Loucy (cell line): Measurements from ENCODE around the gene LY6G5C.
A peak's percentile ranks its signal among the peaks of the same experiment; 100 is the strongest.

Experiments
- H2AFZ ChIP-seq: fragments of 200-600 bp; sonication (generic); 2 replicates; pipeline ENCODE4 v1.6.0; 2016; ENCODE audit warnings: antibody characterized with exemption, mild to moderate bottlenecking, low read length, moderate library complexity
- H3F3A ChIP-seq: fragments of 200-600 bp; 2 replicates; pipeline ENCODE4 v1.6.0; 2016; ENCODE audit warnings: antibody characterized with exemption, low read depth, mild to moderate bottlenecking
- H3K27me3 ChIP-seq: fragments of 200-600 bp; sonication (generic); 2 replicates; pipeline ENCODE4 v1.6.1; 2014; ENCODE audit warnings: low read length, mild to moderate bottlenecking; ENCODE audit not compliant: insufficient read depth, poor library complexity, severe bottlenecking
- H3K36me3 ChIP-seq: fragments of 200-600 bp; sonication (generic); 2 replicates; pipeline ENCODE4 v1.6.1; 2016; ENCODE audit warnings: low read length; ENCODE audit not compliant: insufficient read depth
- H3K4me1 ChIP-seq: fragments of 200-600 bp; sonication (generic); 2 replicates; pipeline ENCODE4 v1.5.1; 2014; ENCODE audit warnings: low read length, mild to moderate bottlenecking; ENCODE audit not compliant: insufficient read depth, poor library complexity, severe bottlenecking
- H3K4me2 ChIP-seq: fragments of 200-600 bp; sonication (generic); 2 replicates; pipeline ENCODE4 v1.6.0; 2014; ENCODE audit warnings: antibody characterized with exemption, low read length, low read depth, mild to moderate bottlenecking; ENCODE audit not compliant: poor library complexity, severe bottlenecking
- H3K4me3 ChIP-seq: fragments of 200-600 bp; sonication (generic); 2 replicates; pipeline ENCODE4 v1.5.1; 2014; ENCODE audit warnings: low read length, mild to moderate bottlenecking, mixed read lengths; ENCODE audit not compliant: poor library complexity, severe bottlenecking
- H3K79me2 ChIP-seq: fragments of 200-600 bp; sonication (generic); 2 replicates; pipeline ENCODE4 v1.6.1; 2014; ENCODE audit warnings: low read length; ENCODE audit not compliant: insufficient read depth
- H3K9ac ChIP-seq: fragments of 200-600 bp; sonication (generic); 2 replicates; pipeline ENCODE4 v1.6.0; 2014; ENCODE audit warnings: mild to moderate bottlenecking, low read depth, low read length, moderate library complexity; ENCODE audit not compliant: poor library complexity, severe bottlenecking
- H3K9me2 ChIP-seq: fragments of 200-600 bp; sonication (generic); replicated peaks from 2 replicates; pipeline ENCODE4 v1.6.1; 2016; ENCODE audit warnings: low read depth, low read length, mixed read lengths
- H3K9me3 ChIP-seq: fragments of 200-600 bp; sonication (generic); 2 replicates; pipeline ENCODE4 v1.6.1; 2014; ENCODE audit warnings: mild to moderate bottlenecking, antibody characterized with exemption, low read length, low read depth; ENCODE audit not compliant: insufficient read depth
- H4K20me1 ChIP-seq: fragments of 200-600 bp; sonication (generic); 2 replicates; pipeline ENCODE4 v1.6.0; 2014; ENCODE audit warnings: antibody characterized with exemption, low read length, mild to moderate bottlenecking; ENCODE audit not compliant: insufficient read depth, poor library complexity, severe bottlenecking
- EZH2phosphoT487 ChIP-seq: fragments of 200-600 bp; IDR thresholded peaks from 2 replicates; pipeline ENCODE4 v1.6.1; 2018; ENCODE audit warnings: antibody characterized with exemption, mild to moderate bottlenecking, moderate library complexity, borderline replicate concordance
- TF ChIP-seq, protein P1 (sequence below): fragments of 200-600 bp; sonication (generic); conservative IDR thresholded peaks from 2 replicates; pipeline ENCODE4 v1.5.1; 2014; ENCODE audit warnings: mild to moderate bottlenecking, antibody characterized with exemption, low read length

Gene LY6G5C

GRCh38 chr6:31715022-31715958 lies 34.4 kb upstream of the LY6G5C start, which contains the start of gene LY6G6D:
Gene LY6G6D (plus strand): TSS chr6:31715348. CDS start chr6:31715356, 8 bp downstream.
- Histone ChIP-seq H3K9me2 (no peaks in the 10 kb centered on the region), H3K9me3 (no peaks in the 10 kb centered on the region), H2AFZ (peak within 1 kb of the TSS; percentile 60; the same call in 1 of the 2 replicates), H3K4me1 (peaks cover 40% of the 10 kb centered on the region), H3F3A (no peaks in the 10 kb centered on the region), H3K4me2 (no peak within 1 kb of the TSS), H3K4me3 (no peak within 1 kb of the TSS), H3K27me3 (no peaks in the 10 kb centered on the region), H3K36me3 (no peaks in the 10 kb centered on the region), H4K20me1 (no peaks in the 10 kb centered on the region), H3K79me2 (no peaks in the 10 kb centered on the region), H3K9ac (peak within 1 kb of the TSS; percentile 52)
- no peak for TF ChIP-seq EZH2phosphoT487
- TF ChIP-seq, protein P1, sequence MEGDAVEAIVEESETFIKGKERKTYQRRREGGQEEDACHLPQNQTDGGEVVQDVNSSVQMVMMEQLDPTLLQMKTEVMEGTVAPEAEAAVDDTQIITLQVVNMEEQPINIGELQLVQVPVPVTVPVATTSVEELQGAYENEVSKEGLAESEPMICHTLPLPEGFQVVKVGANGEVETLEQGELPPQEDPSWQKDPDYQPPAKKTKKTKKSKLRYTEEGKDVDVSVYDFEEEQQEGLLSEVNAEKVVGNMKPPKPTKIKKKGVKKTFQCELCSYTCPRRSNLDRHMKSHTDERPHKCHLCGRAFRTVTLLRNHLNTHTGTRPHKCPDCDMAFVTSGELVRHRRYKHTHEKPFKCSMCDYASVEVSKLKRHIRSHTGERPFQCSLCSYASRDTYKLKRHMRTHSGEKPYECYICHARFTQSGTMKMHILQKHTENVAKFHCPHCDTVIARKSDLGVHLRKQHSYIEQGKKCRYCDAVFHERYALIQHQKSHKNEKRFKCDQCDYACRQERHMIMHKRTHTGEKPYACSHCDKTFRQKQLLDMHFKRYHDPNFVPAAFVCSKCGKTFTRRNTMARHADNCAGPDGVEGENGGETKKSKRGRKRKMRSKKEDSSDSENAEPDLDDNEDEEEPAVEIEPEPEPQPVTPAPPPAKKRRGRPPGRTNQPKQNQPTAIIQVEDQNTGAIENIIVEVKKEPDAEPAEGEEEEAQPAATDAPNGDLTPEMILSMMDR, result no peak

DNA sequence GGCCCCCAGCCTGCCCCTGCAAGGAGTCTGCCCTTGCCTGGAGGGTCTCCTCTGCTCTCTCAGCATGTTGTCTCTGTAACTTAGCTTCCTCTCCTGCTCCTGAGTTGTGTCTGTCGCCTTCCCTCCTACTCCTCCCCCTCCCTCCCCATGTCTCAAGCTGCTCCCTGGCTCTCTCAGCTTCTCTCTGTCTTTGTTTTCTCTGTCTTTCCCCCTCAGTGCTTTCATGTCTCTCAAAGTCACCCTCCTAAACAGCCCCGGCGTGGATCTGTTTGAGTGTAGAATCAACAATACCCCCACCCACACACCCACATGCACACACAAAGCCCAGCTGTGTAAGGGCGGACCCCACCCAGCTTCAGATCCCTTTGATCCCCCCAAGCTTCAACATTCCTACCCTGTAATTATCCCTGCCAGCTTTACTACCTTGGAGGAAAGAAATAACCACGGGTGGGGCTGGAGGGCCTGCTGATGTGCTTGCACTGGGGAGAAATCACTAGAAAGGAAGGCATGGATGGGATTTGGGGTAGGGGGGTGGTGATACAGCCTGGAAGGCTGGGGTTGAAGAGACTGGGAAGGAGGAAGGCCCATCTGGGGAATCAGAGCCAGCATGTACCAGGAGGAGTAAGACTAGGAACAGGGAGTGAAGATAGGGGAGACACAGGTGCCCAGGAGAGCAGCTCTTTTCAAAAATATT lies 33.3 kb upstream of the LY6G5C start:
- Histone ChIP-seq H3K4me2 (no peak overlapping the region), H3F3A (no peaks in the 10 kb centered on the region), H3K9me2 (no peaks in the 10 kb centered on the region), H2AFZ (peak overlapping the region; percentile 56; the same call in 1 of the 2 replicates), H3K4me1 (peaks cover 40% of the 10 kb centered on the region), H3K9ac (peak overlapping the region; percentile 52), H3K27me3 (no peaks in the 10 kb centered on the region), H4K20me1 (no peaks in the 10 kb centered on the region), H3K9me3 (no peaks in the 10 kb centered on the region), H3K36me3 (no peaks in the 10 kb centered on the region), H3K4me3 (no peak overlapping the region), H3K79me2 (no peaks in the 10 kb centered on the region)
- no peak for TF ChIP-seq EZH2phosphoT487
- TF ChIP-seq, protein P1, result no peak

- H3F3A ChIP-seq, result no peaks in the 10 kb centered on the region
- no peaks in the 10 kb centered on the region for H4K20me1 ChIP-seq
- no peaks in the 10 kb centered on the region for H3K27me3 ChIP-seq
- H2AFZ ChIP-seq, result no peak overlapping the region
- H3K4me3 ChIP-seq, result no peak overlapping the region
- no peak overlapping the region for H3K4me2 ChIP-seq
- no peaks in the 10 kb centered on the region for H3K9me2 ChIP-seq
- no peak for TF ChIP-seq EZH2phosphoT487
- TF ChIP-seq, protein P1, result no peak
- H3K9ac ChIP-seq, result peak overlapping the region; percentile 52
- H3K36me3 ChIP-seq, result no peaks in the 10 kb centered on the region
- H3K79me2 ChIP-seq, result no peaks in the 10 kb centered on the region
- H3K9me3 ChIP-seq, result no peaks in the 10 kb centered on the region
- H3K4me1 ChIP-seq, result peaks cover 40% of the 10 kb centered on the region
These were observed 32.6 kb upstream of the LY6G5C start for GRCh38 chr6:31713465-31713864.
